OCI-LY3 (cell line): ENCODE measurements around the gene HTT.
A peak's percentile ranks its signal among the peaks of the same experiment; 100 is the strongest.

ENCODE experiments used
- H2AFZ ChIP-seq: fragments of 200-600, 300-600 bp; shearing (Covaris generic); 2 replicates; pipeline ENCODE4 v1.6.0; 2014; ENCODE audit warnings: antibody characterized with exemption, low read depth, low read length
- H3K27ac ChIP-seq: fragments of 200-600, 300-600 bp; sonication (generic); 2 replicates; pipeline ENCODE4 v1.5.1; 2014; ENCODE audit warnings: mild to moderate bottlenecking, low read length, moderate library complexity, mixed read lengths
- H3K27me3 ChIP-seq: fragments of 200-600, 300-600 bp; sonication (generic); 2 replicates; pipeline ENCODE4 v1.6.1; 2014; ENCODE audit warnings: low read depth, low read length, mixed read lengths
- H3K36me3 ChIP-seq: fragments of 200-600, 300-600 bp; sonication (generic); replicated peaks from 2 replicates; pipeline ENCODE3; 2014; ENCODE audit warnings: low read depth, low read length, mixed read lengths
- H3K4me1 ChIP-seq: fragments of 300-600, 200-600 bp; sonication (generic); 2 replicates; pipeline ENCODE4 v1.6.1; 2014; ENCODE audit warnings: low read length, mixed read lengths
- H3K4me2 ChIP-seq: fragments of 200-600, 300-600 bp; sonication (generic); 2 replicates; pipeline ENCODE4 v1.6.1; 2014; ENCODE audit warnings: low read length, mixed read lengths
- H3K4me3 ChIP-seq: fragments of 300-600, 200-600 bp; sonication (generic); 2 replicates; pipeline ENCODE4 v1.5.1; 2014; ENCODE audit warnings: antibody characterized with exemption, mild to moderate bottlenecking, low read length, moderate library complexity
- H3K79me2 ChIP-seq: fragments of 300-600, 200-600 bp; shearing (Covaris generic); 2 replicates; pipeline ENCODE4 v1.6.1; 2014; ENCODE audit warnings: mild to moderate bottlenecking, low read length, mixed read lengths
- H3K9ac ChIP-seq: fragments of 300-600, 200-600 bp; shearing (Covaris generic); 2 replicates; pipeline ENCODE4 v1.6.0; 2014; ENCODE audit warnings: mild to moderate bottlenecking, low read length, moderate library complexity
- H3K9me3 ChIP-seq: fragments of 200-600, 300-600 bp; shearing (Covaris generic); 2 replicates; pipeline ENCODE4 v1.6.1; 2014; ENCODE audit warnings: low read length, mixed read lengths; ENCODE audit not compliant: insufficient read depth
- H4K20me1 ChIP-seq: fragments of 200-600, 300-600 bp; sonication (generic); 2 replicates; pipeline ENCODE4 v1.6.1; 2016; ENCODE audit warnings: low read length, mixed read lengths; ENCODE audit not compliant: insufficient read depth
- EZH2phosphoT487 ChIP-seq: fragments of 200-600 bp; shearing (Covaris generic); IDR thresholded peaks from 2 replicates; pipeline ENCODE4 v1.6.1; 2018; ENCODE audit warnings: antibody characterized with exemption, mixed run types, low read depth
- TF ChIP-seq, protein P1 (sequence below): fragments of 200-600, 300-600 bp; sonication (generic); IDR thresholded peaks from 2 replicates; pipeline ENCODE4 v1.5.1; 2014; ENCODE audit warnings: antibody characterized with exemption, low read length, low read depth

The HTT gene

GRCh38 chr4:3221996-3222395, 147.5 kb downstream of the HTT start:
- H3K4me2 ChIP-seq: no peak overlapping the region
- H3K4me1 ChIP-seq: peaks cover 34% of the 10 kb centered on the region
- no peak overlapping the region for H3K4me3 ChIP-seq
- TF ChIP-seq EZH2phosphoT487: no peak
- TF ChIP-seq, protein P1, sequence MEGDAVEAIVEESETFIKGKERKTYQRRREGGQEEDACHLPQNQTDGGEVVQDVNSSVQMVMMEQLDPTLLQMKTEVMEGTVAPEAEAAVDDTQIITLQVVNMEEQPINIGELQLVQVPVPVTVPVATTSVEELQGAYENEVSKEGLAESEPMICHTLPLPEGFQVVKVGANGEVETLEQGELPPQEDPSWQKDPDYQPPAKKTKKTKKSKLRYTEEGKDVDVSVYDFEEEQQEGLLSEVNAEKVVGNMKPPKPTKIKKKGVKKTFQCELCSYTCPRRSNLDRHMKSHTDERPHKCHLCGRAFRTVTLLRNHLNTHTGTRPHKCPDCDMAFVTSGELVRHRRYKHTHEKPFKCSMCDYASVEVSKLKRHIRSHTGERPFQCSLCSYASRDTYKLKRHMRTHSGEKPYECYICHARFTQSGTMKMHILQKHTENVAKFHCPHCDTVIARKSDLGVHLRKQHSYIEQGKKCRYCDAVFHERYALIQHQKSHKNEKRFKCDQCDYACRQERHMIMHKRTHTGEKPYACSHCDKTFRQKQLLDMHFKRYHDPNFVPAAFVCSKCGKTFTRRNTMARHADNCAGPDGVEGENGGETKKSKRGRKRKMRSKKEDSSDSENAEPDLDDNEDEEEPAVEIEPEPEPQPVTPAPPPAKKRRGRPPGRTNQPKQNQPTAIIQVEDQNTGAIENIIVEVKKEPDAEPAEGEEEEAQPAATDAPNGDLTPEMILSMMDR: no peak
- H4K20me1 ChIP-seq: peaks cover 17% of the 10 kb centered on the region
- H3K79me2 ChIP-seq: no peaks in the 10 kb centered on the region
- H2AFZ ChIP-seq: no peak overlapping the region
- H3K9me3 ChIP-seq: no peaks in the 10 kb centered on the region
- H3K27ac ChIP-seq: no peak overlapping the region
- no peak overlapping the region for H3K9ac ChIP-seq
- peaks cover 80% of the 10 kb centered on the region for H3K36me3 ChIP-seq
- H3K27me3 ChIP-seq: no peaks in the 10 kb centered on the region

DNA sequence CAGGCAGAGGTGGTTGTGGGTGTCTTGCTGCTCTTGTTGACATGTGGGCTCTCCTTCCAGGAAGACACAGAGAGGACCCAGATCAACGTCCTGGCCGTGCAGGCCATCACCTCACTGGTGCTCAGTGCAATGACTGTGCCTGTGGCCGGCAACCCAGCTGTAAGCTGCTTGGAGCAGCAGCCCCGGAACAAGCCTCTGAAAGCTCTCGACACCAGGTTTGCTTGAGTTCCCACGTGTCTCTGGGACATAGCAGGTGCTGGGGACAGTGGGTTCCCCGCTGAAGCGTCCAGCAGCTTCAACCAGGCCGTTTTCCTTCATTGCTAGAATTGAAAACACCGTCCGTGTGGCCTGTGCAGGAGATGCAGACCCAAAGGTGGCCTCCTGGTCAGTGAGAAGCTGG, 148.9 kb downstream of the HTT start:
- no peaks in the 10 kb centered on the region for H3K79me2 ChIP-seq
- H3K4me3 ChIP-seq: peak overlapping the region; percentile 11; the same call in 1 of the 2 replicates
- H3K4me2 ChIP-seq: peak overlapping the region; percentile 54
- no peak overlapping the region for H3K9ac ChIP-seq
- no peaks in the 10 kb centered on the region for H3K27me3 ChIP-seq
- H3K4me1 ChIP-seq: peaks cover 34% of the 10 kb centered on the region
- peaks cover 17% of the 10 kb centered on the region for H4K20me1 ChIP-seq
- H3K36me3 ChIP-seq: peaks cover 74% of the 10 kb centered on the region
- TF ChIP-seq, protein P1: no peak
- no peak for TF ChIP-seq EZH2phosphoT487
- H2AFZ ChIP-seq: no peak overlapping the region
- H3K9me3 ChIP-seq: no peaks in the 10 kb centered on the region
- H3K27ac ChIP-seq: peak overlapping the region; percentile 80

GRCh38 chr4:3223956-3224748, 149.7 kb downstream of the HTT start:
- H3K4me3 ChIP-seq: peak overlapping the region; percentile 23; the same call in 1 of the 2 replicates
- peak overlapping the region; percentile 54 for H3K4me2 ChIP-seq
- no peak overlapping the region for H2AFZ ChIP-seq
- H3K9ac ChIP-seq: peak overlapping the region; percentile 28; the same call in 1 of the 2 replicates
- H3K79me2 ChIP-seq: no peaks in the 10 kb centered on the region
- H3K9me3 ChIP-seq: no peaks in the 10 kb centered on the region
- H3K27me3 ChIP-seq: no peaks in the 10 kb centered on the region
- peaks cover 34% of the 10 kb centered on the region for H3K4me1 ChIP-seq
- H3K36me3 ChIP-seq: peaks cover 75% of the 10 kb centered on the region
- peak overlapping the region; percentile 80 for H3K27ac ChIP-seq
- H4K20me1 ChIP-seq: peaks cover 17% of the 10 kb centered on the region
- TF ChIP-seq EZH2phosphoT487: no peak
- TF ChIP-seq, protein P1: no peak

DNA sequence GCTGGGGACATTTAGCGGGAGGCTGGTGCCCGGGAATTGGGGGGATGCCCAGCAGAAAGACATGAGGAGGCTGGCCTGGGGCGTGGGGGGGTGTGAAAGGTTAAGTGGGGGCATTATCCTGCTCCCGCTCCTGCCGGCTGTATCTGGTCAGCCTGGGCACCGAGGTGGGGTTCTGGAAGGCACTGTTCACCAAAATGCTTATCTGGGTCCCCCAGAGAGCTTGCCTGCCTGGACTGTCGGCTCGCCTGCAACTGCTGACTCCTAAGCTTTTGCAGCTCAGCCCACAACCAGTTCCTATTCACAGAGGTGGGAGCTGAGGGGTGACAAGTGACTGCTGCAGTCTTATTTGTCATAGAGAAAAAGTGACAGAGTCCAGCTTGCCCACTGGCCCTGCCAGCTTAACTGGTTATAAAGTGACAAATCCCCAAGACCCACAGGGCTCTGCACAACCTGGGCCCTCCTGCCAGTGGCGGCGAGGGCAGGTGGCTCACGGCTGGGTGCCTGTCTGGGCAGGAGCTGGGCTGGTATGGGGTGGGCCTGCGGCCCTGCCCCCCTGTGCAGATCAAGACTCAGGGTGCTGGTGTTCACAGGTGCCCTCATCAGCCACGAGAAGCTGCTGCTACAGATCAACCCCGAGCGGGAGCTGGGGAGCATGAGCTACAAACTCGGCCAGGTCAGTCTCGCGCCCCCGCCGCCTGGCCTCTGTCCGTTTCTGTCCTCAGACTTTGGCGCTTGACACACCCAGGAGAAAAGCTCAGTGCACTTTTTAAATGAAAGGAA, 150.8 kb downstream of the HTT start:
- Histone ChIP-seq H3K36me3 (peaks cover 75% of the 10 kb centered on the region), H2AFZ (no peak overlapping the region), H3K27me3 (no peaks in the 10 kb centered on the region), H3K9me3 (no peaks in the 10 kb centered on the region), H3K4me2 (no peak overlapping the region), H3K4me3 (no peak overlapping the region), H3K79me2 (no peaks in the 10 kb centered on the region), H3K27ac (no peak overlapping the region), H4K20me1 (peaks cover 17% of the 10 kb centered on the region), H3K4me1 (peaks cover 34% of the 10 kb centered on the region), H3K9ac (no peak overlapping the region)
- no peak for TF ChIP-seq EZH2phosphoT487
- TF ChIP-seq, protein P1: no peak
